ENCODE results near the gene JMJD1C.
"Not testable (repeated sequence)": the region's sequence is repeated elsewhere in the genome, so short reads cannot be mapped to it uniquely, and the experiment has no call there.

JMJD1C gene

GRCh38 chr10:63288170-63288569 is 177.6 kb downstream of the JMJD1C start:
- H3K36me3 ChIP-seq = no peaks in the 10 kb centered on the region
- TF ChIP-seq CTCF (IDR thresholded peaks at IDR 0.05; ENCODE audit: low read depth, low read length) = no peak
- no peak for DNase-seq
- H3K9me3 ChIP-seq = no peaks in the 10 kb centered on the region
- H3K27me3 ChIP-seq = no peaks in the 10 kb centered on the region
- H3K4me1 ChIP-seq = no peaks in the 10 kb centered on the region
- no peak overlapping the region for H3K4me3 ChIP-seq (ENCODE audit: low read depth, low read length)

DNA sequence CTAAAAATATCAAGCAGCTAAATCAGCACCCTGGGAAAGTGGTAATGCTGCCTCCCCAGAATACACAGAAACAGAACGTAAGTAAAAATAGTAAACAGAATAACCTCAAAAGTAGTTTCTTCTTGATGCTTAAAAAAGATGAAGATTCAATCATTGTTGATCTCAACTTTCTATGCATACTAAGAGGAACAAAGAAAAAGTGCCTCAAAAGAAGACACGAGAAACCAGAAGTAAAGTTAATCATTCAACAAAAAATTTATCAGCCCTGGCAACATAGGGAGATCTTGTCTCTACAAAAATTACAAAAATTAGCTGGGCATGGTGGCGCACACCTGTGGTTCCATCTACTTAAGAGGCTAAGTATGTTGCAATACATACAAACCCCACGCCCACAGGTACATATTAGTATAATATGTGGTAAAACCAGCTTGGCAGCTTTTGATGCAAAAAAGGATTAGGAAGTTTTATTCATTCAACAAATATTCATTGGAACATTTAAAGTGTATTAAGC is 179.0 kb downstream of the JMJD1C start:
- H3K4me3 ChIP-seq (ENCODE audit: low read depth, low read length) = no peak overlapping the region
- no peak for TF ChIP-seq CTCF (IDR thresholded peaks at IDR 0.05; ENCODE audit: low read depth, low read length)
- no peak for DNase-seq
- no peaks in the 10 kb centered on the region for H3K9me3 ChIP-seq
- no peaks in the 10 kb centered on the region for H3K27me3 ChIP-seq
- no peaks in the 10 kb centered on the region for H3K36me3 ChIP-seq
- no peaks in the 10 kb centered on the region for H3K4me1 ChIP-seq

DNA sequence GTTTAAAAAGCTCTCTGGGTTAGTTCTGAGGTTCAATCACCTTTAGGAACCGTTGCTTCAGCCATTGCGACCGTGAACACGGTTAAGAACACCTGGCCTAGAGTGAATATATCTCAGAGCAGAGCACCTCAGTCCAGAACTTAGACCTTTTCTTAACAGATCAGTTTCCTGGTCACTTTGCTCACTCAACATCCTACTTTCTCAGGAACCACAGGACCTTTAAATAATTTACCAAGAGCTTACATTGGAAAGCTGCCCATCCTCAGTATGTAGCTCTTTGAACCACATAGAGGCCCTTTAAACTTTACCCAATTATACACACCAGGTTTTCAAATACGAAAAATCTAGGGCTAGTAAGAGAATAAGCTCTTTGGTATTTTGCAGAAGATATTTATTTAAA is 179.4 kb downstream of the JMJD1C start:
- Histone ChIP-seq H3K27me3 (no peaks in the 10 kb centered on the region), H3K4me3 (ENCODE audit: low read depth, low read length) (no peak overlapping the region), H3K36me3 (no peaks in the 10 kb centered on the region), H3K4me1 (no peaks in the 10 kb centered on the region), H3K9me3 (no peaks in the 10 kb centered on the region)
- TF ChIP-seq CTCF (IDR thresholded peaks at IDR 0.05; ENCODE audit: low read depth, low read length) = no peak
- no peak for DNase-seq

- not testable (repeated sequence) for H3K27me3 ChIP-seq; DNase-seq; H3K9me3 ChIP-seq; H3K36me3 ChIP-seq; H3K4me3 ChIP-seq (ENCODE audit: low read depth, low read length); H3K4me1 ChIP-seq
Observed at GRCh38 chr10:63283901-63284300, 181.9 kb downstream of the JMJD1C start.

- Histone ChIP-seq H3K4me1 (no peaks in the 10 kb centered on the region), H3K9me3 (no peaks in the 10 kb centered on the region), H3K36me3 (no peaks in the 10 kb centered on the region), H3K4me3 (ENCODE audit: low read depth, low read length) (no peak overlapping the region), H3K27me3 (no peaks in the 10 kb centered on the region)
- DNase-seq = no peak
- no peak for TF ChIP-seq CTCF (IDR thresholded peaks at IDR 0.05; ENCODE audit: low read depth, low read length)
Observed at GRCh38 chr10:63283093-63283492, 182.7 kb downstream of the JMJD1C start.

- no peak for DNase-seq
- no peaks in the 10 kb centered on the region for H3K27me3 ChIP-seq
- no peaks in the 10 kb centered on the region for H3K9me3 ChIP-seq
- no peak for TF ChIP-seq CTCF (IDR thresholded peaks at IDR 0.05; ENCODE audit: low read depth, low read length)
- H3K4me1 ChIP-seq = no peaks in the 10 kb centered on the region
- no peaks in the 10 kb centered on the region for H3K36me3 ChIP-seq
- H3K4me3 ChIP-seq (ENCODE audit: low read depth, low read length) = no peak overlapping the region
Observed at GRCh38 chr10:63281967-63282366, 183.8 kb downstream of the JMJD1C start.

DNA sequence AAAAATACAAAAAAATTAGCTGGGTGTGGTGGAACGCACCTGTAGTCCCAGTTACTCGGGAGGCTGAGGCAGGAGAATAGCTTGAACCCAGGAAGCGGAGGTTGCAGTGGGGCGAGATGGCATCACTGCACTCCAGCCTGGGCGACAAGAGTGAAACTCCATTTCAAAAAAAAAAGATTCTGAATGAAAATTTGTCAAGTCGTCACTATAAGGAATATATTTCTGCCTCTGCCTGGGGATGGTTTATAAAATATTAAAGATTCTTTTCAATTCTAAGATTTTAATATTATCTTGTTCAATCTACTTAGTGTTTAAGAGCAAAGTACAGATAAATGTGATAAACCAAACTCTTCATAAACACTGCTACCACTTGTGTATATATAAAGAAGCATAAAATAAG is 185.4 kb downstream of the JMJD1C start:
- no peak for DNase-seq
- H3K9me3 ChIP-seq = no peaks in the 10 kb centered on the region
- no peak for TF ChIP-seq CTCF (IDR thresholded peaks at IDR 0.05; ENCODE audit: low read depth, low read length)
- H3K27me3 ChIP-seq = no peaks in the 10 kb centered on the region
- no peak overlapping the region for H3K4me3 ChIP-seq (ENCODE audit: low read depth, low read length)
- no peaks in the 10 kb centered on the region for H3K4me1 ChIP-seq
- no peaks in the 10 kb centered on the region for H3K36me3 ChIP-seq
